Subcutaneous adipose tissue (tissue), 4 donors: ENCODE measurements around the gene C1orf159. TPM values are rescaled to one million over a fixed set of nuclear protein-coding genes. Genes with fewer than 3 reads are reported as not detected.

Experiments used
- CTCF ChIP-seq: fragments of 450-650 bp; IDR thresholded peaks from one replicate; pipeline ENCODE4 v1.5.1; 2016; ENCODE audit warnings: low read depth, mild to moderate bottlenecking, control low read depth, antibody characterized with exemption, moderate library complexity
- total RNA-seq, 4 donors: library from RNA; depleted of rRNA; stranded (reverse); fragments of >200 nt; gene quantifications; one replicate each; pipeline ENCODE4 v1.1.0, GENCODE V29; 2016

The C1orf159 gene
- total RNA-seq, 4 donors from 2014 or later = 3.7 to 14.7 (median 7.2) TPM

GRCh38 chr1:1053022-1053421, 62.9 kb downstream of the C1orf159 start:
- no peak for TF ChIP-seq CTCF

GRCh38 chr1:1052003-1052840, 63.7 kb downstream of the C1orf159 start:
- TF ChIP-seq CTCF = no peak

DNA sequence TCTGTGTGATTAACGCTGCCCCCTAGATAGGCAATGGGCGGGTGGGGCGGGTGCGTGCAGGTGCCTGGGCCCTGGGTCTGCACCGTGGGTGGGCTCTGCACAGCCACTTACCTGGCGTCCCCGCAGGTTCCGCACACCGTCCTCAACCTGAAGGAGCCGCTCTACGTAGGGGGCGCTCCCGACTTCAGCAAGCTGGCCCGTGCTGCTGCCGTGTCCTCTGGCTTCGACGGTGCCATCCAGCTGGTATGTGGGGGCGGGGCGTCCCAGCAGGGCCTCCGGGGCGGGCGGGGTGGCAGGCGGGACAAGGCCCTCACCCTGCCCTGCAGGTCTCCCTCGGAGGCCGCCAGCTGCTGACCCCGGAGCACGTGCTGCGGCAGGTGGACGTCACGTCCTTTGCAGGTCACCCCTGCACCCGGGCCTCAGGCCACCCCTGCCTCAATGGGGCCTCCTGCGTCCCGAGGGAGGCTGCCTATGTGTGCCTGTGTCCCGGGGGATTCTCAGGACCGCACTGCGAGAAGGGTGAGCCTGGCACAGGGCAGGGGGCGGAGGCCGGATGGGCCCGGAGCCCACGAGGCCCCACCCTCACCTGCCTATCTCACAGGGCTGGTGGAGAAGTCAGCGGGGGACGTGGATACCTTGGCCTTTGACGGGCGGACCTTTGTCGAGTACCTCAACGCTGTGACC, 64.6 kb downstream of the C1orf159 start:
- TF ChIP-seq CTCF = no peak

GRCh38 chr1:1050577-1051052, 65.3 kb downstream of the C1orf159 start:
- no peak for TF ChIP-seq CTCF

DNA sequence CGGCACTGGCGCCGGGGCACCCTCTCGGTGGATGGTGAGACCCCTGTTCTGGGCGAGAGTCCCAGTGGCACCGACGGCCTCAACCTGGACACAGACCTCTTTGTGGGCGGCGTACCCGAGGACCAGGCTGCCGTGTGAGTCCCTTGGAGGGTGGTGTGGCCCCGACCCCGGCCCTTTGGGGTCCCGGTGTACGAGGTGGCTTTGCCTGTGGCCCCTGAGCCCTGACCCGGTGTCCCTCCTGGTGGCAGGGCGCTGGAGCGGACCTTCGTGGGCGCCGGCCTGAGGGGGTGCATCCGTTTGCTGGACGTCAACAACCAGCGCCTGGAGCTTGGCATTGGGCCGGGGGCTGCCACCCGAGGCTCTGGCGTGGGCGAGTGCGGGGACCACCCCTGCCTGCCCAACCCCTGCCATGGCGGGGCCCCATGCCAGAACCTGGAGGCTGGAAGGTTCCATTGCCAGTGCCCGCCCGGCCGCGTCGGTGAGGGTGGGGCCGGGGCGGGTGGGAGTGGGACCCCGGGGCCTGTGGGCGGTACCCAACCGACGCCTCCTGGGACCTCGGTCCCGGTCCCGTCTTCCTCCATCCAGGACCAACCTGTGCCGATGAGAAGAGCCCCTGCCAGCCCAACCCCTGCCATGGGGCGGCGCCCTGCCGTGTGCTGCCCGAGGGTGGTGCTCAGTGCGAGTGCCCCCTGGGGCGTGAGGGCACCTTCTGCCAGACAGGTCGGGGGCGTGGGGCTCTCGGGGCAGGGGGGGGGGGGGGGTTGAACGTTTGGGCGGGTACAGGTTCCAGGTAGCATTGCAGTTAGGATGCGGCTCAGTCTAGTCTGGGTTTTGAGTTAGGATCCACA, 66.3 kb downstream of the C1orf159 start:
- TF ChIP-seq CTCF = no peak

- TF ChIP-seq CTCF = no peak
Measured at GRCh38 chr1:1048765-1049164, 67.1 kb downstream of the C1orf159 start.
